Left ventricle myocardium inferior (tissue), 1 donor: ENCODE results near the gene ARFIP2. TPM values are rescaled to one million over a fixed set of nuclear protein-coding genes. Genes with fewer than 3 reads are reported as not detected.

ENCODE experiments used
- DNase-seq: peaks from one replicate; pipeline ENCODE4 v3.0.0-alpha.2; 2020
- H3K27ac ChIP-seq: fragments of 200-600 bp; replicated peaks from 2 replicates; pipeline ENCODE4 v1.8.0; 2021
- H3K27me3 ChIP-seq: fragments of 200-600 bp; 2 replicates; pipeline ENCODE4 v1.8.0; 2021; ENCODE audit warnings: low read depth
- H3K36me3 ChIP-seq: fragments of 200-600 bp; 2 replicates; pipeline ENCODE4 v1.8.0; 2021
- H3K4me1 ChIP-seq: fragments of 200-600 bp; 2 replicates; pipeline ENCODE4 v1.8.0; 2021
- H3K4me3 ChIP-seq: fragments of 200-600 bp; 2 replicates; pipeline ENCODE4 v1.8.0; 2021; ENCODE audit warnings: mild to moderate bottlenecking, moderate library complexity
- H3K9me3 ChIP-seq: fragments of 200-600 bp; replicated peaks from 2 replicates; pipeline ENCODE4 v1.8.0; 2021
- CTCF ChIP-seq: fragments of 200-600 bp; IDR thresholded peaks from 2 replicates; pipeline ENCODE4 v1.8.0; 2021; ENCODE audit warnings: antibody characterized with exemption, mild to moderate bottlenecking, borderline replicate concordance
- intact Hi-C: fragments of 100-400 bp; cut with micrococcal nuclease; formaldehyde crosslinking; loops from one replicate; pipeline ENCODE4 v1.11.0; 2022
- total RNA-seq: library from RNA; stranded (reverse); fragmentation: NEBNext Ultra II Directional; extraction: Animal tissue kit (Norgen Biotek cat#: 25700); gene quantifications from one replicate; pipeline ENCODE4 v1.2.1, GENCODE V29; 2021
- donor health status: DM: no; HTN: yes; CAD: no; lungs with severe emphysema.

The ARFIP2 gene
- total RNA-seq, 1 donor from 2014 or later: 16.1 TPM

DNA sequence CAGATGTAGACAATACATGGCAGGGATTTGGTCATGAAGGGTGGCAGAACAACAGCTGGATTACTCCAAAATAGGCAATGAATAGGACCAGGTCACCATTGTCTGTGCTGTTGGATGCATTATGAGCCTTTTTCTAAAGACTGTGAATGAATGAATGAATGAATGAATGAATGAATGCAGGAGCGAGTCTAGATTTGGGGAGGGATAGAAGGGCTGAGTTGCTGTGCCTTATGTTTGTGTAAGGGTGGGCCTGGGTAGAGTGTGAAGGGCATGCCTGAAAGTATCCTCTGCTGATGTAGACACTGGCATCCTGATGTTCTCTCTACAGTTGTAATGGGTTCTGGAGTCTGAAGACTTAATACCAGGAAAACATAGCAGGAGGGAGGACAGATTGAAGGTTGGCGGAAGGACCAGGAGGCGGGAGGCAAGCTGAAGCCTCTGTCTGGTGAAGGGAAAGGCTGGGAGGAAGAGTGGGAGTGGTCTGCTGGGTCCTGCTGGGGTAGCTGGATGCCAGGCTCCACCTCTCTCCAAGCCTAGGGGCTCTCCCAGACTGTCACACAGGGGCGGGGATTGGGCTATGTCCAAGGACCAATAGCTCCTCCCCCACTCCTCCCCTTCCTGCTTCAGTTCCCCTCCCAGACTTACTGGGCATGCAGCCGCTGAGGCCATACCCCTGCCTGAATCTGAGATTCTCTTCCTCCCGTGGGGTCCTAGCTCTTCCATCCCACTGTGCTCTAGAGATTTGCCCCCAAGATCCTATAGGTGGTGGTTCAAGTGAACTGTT is 12.2 kb downstream of the ARFIP2 start:
- intact Hi-C loops: no loop called here

GRCh38 chr11:6459099-6459450 is 22.1 kb downstream of the ARFIP2 start:
- DNase-seq: no peak
- peaks cover 65% of the 10 kb centered on the region for H3K36me3 ChIP-seq
- no peaks in the 10 kb centered on the region for H3K9me3 ChIP-seq
- H3K4me1 ChIP-seq: no peaks in the 10 kb centered on the region
- H3K27ac ChIP-seq: no peak overlapping the region
- intact Hi-C loops: no loop called here
- TF ChIP-seq CTCF: no peak
- H3K27me3 ChIP-seq: no peaks in the 10 kb centered on the region
- no peak overlapping the region for H3K4me3 ChIP-seq

More for the DNA sequence above, 12.2 kb downstream of the ARFIP2 start:
- peak; percentile 91 for DNase-seq
- Histone ChIP-seq H3K27me3 (no peaks in the 10 kb centered on the region), H3K9me3 (no peaks in the 10 kb centered on the region), H3K4me1 (peaks cover 30% of the 10 kb centered on the region), H3K27ac (peak overlapping the region; percentile 75), H3K36me3 (peaks cover 16% of the 10 kb centered on the region), H3K4me3 (no peak overlapping the region)
- no peak for TF ChIP-seq CTCF

DNA sequence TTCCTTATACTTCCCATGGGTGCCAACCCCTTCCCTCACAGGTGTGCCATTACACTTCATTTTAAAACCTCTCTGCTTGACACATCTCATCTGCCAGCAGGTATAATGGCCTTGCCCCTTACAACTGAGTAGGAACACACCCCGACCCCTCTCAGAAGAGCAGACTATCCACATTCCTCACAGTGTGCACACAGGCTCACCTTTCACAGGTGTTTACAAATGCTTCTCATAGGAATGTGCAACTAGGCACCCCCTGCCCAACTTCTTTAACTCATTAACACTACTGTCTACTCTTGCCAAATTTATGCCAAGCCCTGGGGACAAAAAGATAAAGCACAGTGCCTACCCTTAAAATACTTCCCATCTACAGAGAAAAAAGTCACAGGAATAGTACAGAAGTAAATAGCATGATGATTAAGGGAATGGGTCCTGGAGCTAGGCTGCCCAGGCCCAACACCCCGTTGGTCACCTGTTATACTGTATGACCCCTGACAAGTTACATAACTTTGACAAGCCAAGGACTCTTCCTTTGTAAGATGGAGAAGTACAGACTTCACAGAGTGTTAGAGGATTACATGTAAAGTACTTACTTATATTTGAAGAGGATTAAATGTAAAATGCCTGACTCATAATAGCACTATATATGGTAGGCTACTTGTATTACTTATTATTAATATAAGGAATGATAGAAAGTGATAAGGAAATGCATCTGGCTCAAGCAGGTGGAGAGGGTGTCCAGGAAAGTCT is 22.6 kb downstream of the ARFIP2 start:
- H3K4me1 ChIP-seq: no peaks in the 10 kb centered on the region
- H3K4me3 ChIP-seq: no peak overlapping the region
- peaks cover 65% of the 10 kb centered on the region for H3K36me3 ChIP-seq
- no peak for TF ChIP-seq CTCF
- no peaks in the 10 kb centered on the region for H3K27me3 ChIP-seq
- H3K9me3 ChIP-seq: no peaks in the 10 kb centered on the region
- intact Hi-C loops: no loop called here
- DNase-seq: no peak
- no peak overlapping the region for H3K27ac ChIP-seq

- H3K9me3 ChIP-seq: no peaks in the 10 kb centered on the region
- H3K36me3 ChIP-seq: peaks cover 62% of the 10 kb centered on the region
- no peak overlapping the region for H3K27ac ChIP-seq
- intact Hi-C loops: no loop called here
- no peak for TF ChIP-seq CTCF
- H3K4me3 ChIP-seq: no peak overlapping the region
- H3K4me1 ChIP-seq: no peaks in the 10 kb centered on the region
- DNase-seq: no peak
- H3K27me3 ChIP-seq: no peaks in the 10 kb centered on the region
Observed at GRCh38 chr11:6457581-6458320, 23.4 kb downstream of the ARFIP2 start.

- Histone ChIP-seq H3K36me3 (peaks cover 68% of the 10 kb centered on the region), H3K27ac (no peak overlapping the region), H3K9me3 (no peaks in the 10 kb centered on the region), H3K4me1 (no peaks in the 10 kb centered on the region), H3K4me3 (no peak overlapping the region), H3K27me3 (no peaks in the 10 kb centered on the region)
- intact Hi-C loops: no loop called here
- DNase-seq: no peak
- no peak for TF ChIP-seq CTCF
Observed at GRCh38 chr11:6456361-6457073, 24.6 kb downstream of the ARFIP2 start.
